Cortex of kidney (tissue), 1 donor: Measurements from ENCODE around the gene MRNIP.

Source experiments
- DNase-seq: peaks from one replicate; lab custom pipeline; 2025; lab: John Stamatoyannopoulos, UW

MRNIP gene

GRCh38 chr5:179821298-179822058, 37.1 kb downstream of the MRNIP start:
- no peak for DNase-seq

DNA sequence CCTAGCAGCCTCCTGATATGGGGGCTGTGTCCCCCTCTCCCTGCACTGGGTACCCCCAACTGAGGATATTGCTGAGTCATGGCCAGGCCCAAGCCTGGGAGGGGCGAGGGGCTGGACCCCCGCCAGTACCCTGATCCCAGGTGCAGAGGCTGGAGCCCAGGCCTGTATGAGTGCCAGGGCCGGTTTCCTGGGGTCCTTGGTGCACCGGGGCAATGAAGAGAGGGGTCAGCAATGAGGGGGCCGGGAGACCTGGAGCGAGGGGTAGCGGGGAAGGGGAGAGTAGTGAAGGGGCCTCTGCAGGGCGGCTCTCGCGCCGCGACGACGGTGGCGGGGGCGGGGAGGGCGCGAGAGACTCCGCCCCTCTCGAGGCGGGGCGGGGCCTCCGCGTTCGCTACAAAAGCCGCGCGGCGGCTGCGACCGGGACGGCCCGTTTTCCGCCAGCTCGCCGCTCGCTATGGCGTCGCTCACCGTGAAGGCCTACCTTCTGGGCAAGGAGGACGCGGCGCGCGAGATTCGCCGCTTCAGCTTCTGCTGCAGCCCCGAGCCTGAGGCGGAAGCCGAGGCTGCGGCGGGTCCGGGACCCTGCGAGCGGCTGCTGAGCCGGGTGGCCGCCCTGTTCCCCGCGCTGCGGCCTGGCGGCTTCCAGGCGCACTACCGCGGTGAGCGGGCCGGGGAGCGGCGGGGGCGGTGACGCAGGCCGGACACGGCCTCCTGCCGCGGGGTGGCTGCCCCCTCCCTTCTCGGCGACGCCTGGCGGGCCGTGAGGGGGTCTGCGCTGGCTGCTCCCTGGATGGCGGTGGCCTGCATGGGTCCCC, 37.9 kb downstream of the MRNIP start, which contains the start of gene SQSTM1:
SQSTM1 (plus strand) TSS at position 423 of the 815 bp plus-strand sequence; CDS start at position 455, 32 bp downstream.
- DNase-seq = no peak

DNA sequence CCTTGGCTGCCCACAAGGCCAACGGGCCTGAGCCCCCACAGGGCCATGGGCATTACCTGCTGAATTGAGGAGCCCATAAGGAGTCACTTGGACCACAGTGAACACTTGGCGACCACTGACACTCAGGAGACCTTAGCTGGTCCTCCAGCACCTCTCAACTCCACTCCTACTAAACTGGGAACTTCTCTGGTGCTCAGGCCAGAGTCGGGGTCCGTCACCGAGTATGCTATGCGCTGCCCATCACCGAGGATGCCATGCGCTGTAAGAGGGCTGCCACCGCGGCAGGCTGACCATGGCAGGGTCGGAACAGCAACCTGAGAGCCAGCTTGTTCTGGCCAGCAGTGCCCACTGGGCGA, 38.5 kb downstream of the MRNIP start:
- DNase-seq = no peak

GRCh38 chr5:179819296-179820126, 39.1 kb downstream of the MRNIP start:
- no peak for DNase-seq

DNA sequence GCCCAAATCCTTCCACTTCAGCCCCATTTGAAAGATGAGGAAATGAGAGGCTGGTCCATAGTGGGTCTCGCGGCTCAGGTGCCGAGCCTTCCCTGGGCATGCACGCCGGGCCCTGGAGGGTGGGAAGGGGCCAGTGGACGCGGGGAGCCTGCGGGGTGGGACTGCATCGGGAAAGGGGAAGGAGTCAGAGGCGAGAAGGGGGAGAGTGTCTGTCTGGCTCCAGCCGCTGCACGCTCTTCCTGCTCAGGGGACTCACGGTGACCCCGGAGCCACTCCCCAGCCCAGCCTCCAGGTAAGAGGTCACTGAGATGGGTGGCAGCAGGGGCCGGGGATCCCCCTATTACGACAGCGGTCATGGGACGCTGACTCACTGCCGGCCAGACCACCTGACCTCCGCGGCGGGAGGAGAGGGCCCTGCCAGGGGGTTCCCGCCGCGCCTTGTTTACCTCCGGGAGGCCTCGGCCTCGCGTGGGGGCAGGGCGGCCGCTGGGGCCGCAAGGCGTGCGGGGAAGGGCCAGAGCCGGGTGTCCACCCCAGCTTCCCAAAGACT, 39.8 kb downstream of the MRNIP start:
- DNase-seq = peak; percentile 84

- DNase-seq = no peak
Observed at GRCh38 chr5:179817890-179818745, 40.5 kb downstream of the MRNIP start.

GRCh38 chr5:179817470-179817840, 41.2 kb downstream of the MRNIP start:
- DNase-seq = no peak

GRCh38 chr5:179816796-179817469, 41.7 kb downstream of the MRNIP start:
- no peak for DNase-seq

GRCh38 chr5:179816401-179816795, 42.2 kb downstream of the MRNIP start:
- DNase-seq = no peak

DNA sequence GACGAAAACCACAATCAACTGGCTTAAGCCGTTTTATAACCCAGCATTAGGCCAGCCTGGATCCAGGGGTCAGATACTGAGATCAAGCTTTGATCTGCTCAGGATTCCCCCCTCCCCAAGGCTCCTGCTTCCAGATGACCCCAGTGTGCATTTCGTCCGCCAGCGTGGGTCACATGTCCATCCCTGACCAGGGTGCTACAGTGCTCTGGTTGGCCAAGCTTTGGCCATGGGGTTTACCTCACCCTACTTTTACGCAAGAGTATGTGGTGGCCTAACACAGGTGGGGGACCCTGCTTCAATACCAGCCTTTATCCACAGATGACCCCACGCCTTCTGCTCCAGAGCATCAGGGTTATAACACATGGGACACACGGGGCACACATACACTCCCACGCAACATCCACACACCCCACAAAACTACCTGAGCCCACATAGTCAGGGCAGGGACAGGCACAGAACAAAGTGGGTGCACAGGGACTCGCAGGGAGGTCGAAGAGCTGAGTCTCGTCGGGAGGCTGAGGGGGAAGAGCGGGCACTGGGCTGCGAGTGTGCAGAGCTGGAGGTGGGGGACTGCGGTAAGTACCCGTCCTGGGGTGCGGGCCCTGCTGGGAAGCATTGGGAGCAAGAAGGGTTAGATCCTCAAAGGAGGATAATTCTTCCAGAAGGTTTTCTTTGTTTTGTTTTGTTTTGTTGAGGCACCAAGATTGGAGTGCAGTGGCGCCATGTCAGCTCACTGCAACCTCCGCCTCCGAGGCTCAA, 42.9 kb downstream of the MRNIP start:
- no peak for DNase-seq

- no peak for DNase-seq
Observed at GRCh38 chr5:179814090-179814489, 44.5 kb downstream of the MRNIP start.

GRCh38 chr5:179812997-179813607, 45.5 kb downstream of the MRNIP start:
- DNase-seq = no peak

- DNase-seq = no peak
Observed at GRCh38 chr5:179812135-179812825, 46.3 kb downstream of the MRNIP start.

- no peak for DNase-seq
Observed at GRCh38 chr5:179806250-179807048, 52.2 kb downstream of the MRNIP start, which contains the start of gene MGAT4B. MGAT4B (minus strand) TSS chr5:179806866; CDS start chr5:179806583, 283 bp downstream.

GRCh38 chr5:179805529-179806249, 52.9 kb downstream of the MRNIP start:
- DNase-seq = no peak

DNA sequence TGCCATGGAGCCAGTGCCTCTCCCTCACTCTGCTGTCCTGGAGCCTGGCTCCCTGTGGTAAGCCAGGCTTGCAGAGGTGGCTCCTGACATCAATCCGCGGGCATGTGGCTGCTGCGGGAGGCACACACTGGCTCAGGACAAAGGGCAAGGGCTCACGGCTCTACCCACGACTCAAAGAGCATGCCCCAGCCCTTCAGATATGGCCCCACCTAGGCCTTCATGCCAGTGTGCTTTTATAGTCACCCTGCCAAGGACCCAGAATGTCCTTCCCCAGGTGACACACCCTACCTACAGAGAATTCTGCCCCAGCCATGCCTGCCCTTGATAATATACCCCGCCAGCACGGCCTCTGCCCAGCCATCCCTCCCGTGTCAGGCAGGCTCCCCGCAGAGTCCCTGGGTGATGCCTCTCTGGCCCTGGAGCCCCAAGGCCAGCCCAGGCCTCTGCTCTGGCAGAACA, 53.5 kb downstream of the MRNIP start:
- DNase-seq = no peak

DNA sequence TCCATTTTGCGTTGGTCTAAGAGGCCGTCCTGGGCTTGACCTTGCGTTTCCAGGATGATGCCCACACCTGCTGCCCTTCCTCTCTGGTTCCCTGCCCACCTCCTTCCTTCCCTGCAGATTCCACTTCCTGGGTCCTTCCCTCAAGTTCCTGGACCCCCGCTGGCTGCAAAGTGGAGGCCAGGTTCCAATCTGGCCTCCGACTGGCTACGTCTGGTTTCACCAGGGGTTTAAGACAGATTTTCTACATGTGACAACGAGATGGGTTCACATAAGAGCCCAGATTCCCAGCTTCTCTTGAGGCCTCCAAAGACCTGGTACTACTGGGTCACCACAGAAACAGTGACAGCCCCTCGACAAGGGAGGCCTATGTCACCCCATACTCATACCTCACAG, 54.1 kb downstream of the MRNIP start:
- DNase-seq = no peak
